ENCODE data around the gene MICAL1.
"Not testable (repeated sequence)": the region's sequence is repeated elsewhere in the genome, so short reads cannot be mapped to it uniquely, and the experiment has no call there.

MICAL1 gene

DNA sequence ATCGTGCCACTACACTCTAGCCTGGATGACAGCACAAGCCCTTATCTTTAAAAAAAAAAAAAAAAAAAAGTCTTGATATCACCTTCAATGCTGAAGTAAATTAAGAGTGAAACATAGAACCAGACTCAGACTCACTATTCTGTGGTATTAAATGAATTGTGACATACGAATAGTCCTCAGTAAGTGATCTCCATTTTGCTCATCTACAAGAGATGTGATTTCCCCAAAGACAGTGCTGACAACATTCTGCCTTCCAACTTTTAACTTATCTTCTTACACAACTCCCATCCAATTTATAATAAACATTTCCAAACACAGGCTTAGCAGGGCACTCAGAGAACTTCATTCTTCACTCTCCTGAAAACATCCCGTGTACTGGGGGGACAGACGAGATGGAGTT lies 19.4 kb upstream of the MICAL1 start:
- DNase-seq: no peak

DNA sequence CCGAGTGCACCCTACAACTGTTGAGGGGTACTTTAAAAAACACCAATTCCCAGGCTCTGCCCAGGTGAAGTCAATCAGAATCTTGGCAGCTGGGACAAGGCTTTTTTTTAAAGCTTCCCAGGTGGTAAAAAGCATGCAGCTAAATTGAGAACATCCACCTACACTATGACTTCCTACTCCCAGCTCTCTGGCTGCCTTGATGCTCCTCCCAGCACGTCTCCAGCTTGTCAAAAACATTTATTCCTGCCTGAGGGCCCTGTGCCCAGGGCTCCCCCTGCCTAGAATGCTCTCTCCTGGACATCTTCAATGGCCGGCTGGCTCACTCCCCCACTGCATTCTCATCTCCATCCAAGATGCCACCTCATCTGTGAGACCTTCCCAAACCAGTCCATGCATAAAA lies 17.5 kb upstream of the MICAL1 start:
- DNase-seq: no peak

DNA sequence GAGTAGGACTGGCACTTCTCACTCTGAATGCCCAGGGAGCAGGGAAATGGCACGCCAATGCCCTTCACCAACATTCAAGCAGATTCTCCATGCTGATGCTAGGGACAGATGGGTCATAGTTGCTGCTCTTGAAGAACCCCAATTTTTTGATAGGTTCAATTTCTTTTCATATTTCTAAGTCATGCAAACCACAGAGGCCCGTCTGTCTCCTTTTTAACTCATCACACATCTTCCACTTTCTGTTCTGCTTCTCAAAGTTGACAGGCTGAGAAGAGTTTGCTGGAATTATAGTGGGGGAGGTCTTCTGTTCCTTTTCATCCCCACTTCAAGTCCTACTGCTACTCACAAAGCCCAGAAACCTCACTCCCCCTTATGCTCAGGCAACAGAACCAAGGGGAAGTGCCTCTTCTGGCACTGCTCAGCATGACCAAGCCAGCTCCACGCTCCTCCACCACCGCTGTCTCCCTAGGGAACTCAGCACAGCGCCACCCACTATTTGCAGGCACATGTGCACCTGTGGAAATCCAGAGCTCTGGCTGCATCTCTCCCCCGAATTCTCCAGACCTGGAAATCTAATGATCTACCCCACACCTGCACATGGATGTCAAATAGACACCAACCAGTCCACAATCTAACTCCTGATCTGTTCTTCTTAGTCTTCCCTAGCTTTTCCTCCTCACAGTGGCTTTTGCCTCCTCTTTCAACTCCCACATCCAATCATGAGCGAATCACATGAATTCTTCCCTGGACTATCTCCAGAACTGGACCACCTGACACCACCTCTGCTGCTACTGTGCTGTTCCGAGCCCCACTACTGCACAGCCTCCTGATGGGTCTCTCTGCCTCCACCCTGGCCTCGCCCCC lies 16.8 kb upstream of the MICAL1 start:
- no peak for DNase-seq

DNA sequence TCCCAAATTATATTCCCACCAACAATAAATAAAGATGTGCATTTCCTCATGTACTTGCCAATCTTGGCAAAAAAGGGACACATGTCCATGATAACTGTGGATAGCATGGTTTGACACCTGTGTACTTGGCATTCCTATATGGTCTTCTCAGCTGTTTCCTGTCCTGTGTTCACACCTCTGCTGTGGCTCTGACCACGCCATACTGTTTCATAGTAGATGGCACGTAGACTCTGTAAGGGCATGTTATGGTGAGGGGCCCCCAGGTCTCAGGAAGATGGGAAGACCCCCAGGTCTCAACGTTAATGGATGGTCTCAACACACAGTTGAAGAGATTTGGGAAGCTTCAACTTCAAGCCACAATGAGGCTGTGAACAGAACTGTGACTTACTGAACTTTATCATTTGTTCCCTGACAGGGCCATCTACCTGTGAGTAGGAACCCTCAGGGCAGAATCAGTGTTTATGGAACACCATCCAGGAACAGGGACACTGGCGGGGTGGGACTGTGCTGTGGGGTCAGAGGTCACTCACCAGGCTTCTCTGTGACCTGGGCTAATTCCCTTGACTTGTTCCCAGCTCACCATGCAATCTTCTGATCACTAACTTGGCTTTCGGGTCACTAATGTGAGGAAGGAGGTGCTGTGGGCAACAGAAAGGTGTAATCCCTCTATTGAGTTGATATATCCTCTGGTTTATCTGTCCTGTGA lies 15.7 kb upstream of the MICAL1 start:
- no peak for DNase-seq

DNA sequence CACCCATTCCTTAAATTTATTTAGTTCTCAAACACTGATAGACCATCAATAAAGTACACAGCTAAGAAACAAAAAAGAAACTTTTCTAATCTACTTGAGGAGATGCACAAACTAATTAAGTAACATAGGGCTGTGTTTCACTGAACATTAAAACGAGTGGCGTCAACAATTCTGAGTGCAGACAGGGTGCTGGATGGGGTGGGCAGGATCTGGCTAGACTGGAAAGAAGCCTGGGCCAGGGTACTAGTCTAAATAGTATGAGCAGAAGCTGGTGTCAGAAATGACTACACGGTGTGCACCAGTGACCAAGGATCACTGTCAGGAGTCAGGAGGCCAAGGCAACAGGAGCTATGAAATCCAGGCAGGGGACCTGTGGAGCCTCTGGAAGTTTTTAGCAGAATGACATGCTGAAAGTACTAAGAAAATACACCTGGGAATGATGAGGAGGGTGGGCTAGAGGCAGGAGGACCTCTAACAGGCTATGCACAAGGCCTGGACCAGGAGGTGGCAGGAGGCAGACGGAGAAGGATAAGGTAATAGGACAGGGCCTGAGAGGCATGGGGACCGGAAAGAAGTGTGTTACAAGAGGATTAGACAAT lies 14.1 kb upstream of the MICAL1 start:
- no peak for DNase-seq

DNA sequence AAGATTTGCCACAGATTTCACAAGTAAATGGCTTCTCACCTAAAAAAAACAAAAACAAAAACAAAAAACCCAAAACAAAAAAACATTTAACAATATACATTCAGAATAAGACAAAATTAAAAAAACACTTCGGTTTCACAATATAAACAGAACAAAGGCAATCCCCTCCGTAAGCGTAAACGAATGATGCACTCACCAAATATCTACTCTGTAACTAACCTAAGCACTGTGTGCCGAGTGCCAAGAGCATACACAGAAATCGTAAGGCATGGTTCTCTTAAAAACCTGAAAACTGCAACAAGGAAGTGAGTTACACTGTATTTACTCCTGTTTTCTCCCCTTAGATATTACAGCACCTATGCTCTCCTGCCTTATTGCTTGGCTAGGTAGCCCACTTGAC lies 12.1 kb upstream of the MICAL1 start:
- DNase-seq: no peak

DNA sequence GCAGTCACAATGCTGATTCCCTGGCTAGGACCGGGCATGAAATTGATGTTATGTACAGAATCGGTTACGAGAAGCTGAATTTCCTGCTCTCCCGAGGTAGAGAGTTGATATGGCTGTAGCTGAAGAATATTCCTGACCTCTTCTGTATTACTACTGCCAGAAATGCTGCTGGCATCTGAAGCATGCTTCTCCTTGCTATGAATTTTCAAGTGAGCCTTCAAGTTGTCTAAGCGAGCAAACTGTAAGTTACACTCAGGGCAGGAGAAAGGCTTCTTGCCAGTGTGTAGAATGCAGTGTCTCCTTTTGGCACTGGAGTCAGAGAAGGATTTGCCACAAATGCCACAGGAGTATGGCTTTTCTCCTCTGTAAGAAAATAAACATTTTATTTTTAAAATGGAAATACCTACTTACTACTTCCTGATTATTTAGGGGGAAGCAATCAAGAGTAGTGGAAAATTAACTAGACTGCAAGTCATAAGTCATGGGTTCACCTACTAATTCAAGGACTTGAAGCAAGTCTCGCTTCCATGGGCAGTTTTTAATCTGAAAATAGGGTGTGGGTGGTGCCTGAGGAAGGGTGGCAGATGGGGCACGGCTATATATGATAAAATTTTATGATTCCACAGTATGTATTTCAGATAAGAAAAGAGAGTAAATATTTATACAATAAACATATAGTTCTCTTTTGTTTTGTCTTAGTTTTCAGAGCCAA lies 10.8 kb upstream of the MICAL1 start:
- DNase-seq: no peak

DNA sequence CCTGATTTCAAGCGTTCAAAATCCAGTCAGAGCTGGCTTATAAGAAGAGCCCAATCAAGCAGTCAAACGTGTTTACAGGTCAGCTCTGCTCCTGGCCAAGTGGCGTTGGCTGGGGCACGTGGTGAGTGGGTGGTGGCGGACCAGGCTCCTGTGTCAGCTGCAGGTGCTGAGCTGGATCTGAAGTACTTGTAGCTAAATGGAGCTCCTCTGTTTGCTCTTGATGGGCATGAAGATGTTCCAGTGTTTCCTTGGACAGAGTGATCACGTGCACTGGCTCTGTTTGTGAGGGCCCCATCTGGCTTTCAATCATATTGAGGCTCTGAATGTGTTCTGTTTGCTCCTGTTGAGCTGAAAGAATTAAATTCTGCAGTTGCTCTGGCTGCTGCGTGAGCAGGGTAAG lies 10.2 kb upstream of the MICAL1 start:
- DNase-seq: peak; percentile 48 to 71

DNA sequence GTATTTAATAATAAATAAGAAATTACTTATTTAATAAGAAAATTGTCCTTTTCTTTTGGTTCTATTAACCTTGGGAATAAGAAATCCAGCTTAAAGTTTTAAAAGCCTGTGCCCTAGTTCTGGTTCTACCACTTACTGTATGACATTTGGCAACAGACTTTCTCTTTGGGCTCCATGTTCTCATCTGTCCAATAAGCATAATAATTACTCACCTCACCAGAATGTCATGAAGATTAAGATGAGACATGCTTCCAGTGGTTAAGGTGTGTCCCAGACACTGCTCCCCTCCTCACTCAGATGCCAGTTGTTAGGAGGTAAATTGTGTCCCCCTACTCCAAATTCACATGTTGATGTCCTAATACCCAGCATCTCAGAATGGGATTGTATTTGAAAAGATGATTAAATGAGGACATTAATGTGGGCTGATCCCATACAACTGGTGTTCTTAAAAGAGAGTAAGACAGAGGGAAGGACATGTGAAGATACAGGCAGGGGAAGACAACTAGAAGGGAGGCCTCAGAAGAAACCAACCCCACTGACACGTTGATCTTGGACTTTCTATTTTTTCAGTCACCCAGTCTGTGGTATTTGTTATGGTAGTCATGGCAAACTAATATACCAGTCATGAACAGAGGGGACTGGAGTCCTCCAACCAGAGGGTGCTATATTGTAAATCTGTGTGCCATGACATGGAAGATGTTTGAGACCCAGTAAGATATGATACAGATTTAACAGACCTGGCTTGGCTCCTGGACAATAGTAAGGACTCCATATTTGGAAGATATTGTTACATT lies 6.4 kb upstream of the MICAL1 start:
- no peak for DNase-seq

DNA sequence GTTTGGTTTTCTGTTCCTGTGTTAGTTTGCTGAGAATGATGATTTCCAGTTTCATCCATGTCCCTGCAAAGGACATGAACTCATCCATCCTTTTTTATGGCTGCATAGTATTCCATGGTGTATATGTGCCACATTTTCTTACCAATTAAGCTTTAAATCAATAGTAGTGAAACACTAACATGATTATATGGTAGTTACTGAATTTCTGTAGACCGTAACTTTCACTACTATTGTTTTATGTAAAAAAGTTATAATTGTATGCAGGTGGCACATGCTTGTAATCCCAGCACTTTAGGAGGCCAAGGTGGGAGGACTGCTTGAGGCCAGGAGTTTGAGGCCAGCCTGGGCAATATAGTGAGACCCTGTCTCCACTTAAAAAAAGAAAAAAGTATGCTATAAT lies 5.6 kb upstream of the MICAL1 start:
- DNase-seq: not testable (repeated sequence)

DNA sequence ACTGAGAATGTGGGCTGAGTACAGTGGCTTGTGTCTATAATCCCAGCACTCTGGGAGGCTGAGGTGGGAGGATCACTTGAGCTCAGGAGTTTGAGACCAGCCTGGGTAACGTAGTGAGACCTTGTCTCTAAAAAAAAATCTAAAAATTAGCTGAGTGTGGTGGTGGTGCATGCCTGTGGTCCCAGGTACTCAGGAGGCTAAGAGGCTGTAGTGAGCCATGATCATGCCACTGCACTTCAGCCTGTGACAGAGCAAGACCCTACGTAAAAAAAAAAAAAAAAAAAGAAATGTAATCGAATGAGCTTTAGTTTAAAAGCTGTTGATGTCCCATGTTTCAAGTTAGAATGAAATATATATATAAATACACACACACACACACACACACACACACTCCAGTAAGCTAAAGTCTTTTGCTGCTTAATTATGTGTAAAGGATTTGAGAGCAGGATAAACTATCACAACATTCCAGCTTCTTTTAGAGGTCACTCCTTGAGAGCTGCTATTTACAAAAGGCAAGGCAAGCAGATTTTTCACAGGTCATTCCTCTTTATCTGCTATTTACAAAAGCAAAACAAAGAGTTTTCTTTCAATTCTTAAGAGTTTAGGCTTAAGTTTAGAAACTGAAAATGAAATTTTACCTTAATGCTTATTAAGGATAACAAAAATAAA lies 4.7 kb upstream of the MICAL1 start:
- DNase-seq: no peak

DNA sequence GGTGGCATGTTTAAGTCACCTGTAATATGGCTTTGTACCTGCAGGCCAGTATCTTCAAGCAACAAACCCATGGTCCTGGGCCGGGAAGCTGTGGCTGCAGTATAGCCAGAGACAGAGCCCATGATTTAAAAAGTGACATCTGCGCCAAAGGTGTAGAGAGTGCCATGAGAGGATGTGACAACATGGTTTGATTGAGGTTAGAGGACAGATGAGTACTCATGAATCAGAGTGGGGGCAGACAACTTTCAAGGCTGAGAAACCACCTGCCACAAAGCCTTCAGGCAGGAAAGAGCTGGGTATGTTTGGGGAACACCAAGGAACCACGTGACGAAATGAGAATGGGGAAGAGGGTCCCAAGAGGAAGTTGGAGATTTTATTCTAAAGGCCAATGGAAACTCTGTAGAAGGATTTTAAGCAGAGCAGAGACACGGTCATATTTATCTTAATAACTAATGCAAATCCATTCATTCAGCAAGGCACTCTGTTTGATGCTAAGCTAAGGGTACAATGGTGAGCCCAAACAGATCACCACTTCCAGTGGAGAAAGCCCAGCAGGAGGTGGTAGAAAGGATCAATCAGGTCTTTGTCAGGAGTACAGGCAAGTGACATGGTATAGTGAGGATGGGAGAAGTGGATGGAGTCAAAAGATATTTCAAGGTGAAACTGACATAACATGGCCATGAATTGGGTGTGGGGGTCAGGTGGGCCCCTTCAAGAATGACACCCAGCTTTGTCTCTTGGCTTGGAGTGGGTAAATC lies 3.4 kb upstream of the MICAL1 start:
- DNase-seq: no peak

DNA sequence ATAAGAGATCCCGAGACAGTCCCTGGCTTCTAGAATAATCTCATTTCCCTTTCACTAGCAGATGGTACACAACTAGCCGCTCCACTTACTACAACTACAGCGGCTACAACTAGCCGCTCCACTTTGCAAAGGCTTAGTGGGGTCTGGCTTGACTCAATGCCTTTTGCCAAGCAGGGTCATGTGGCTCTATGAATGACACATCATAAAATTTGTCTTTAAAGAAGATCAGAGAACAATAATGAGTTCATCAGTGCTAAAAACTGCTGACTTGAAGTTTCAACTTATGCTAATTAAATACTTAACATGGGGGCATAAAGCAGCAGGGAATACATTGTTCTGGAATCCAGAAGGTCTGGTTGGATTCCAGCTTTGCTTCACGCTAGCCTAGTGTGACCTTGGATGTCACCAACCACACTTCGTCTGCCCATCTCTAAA lies 2.0 kb upstream of the MICAL1 start:
- no peak for DNase-seq

DNA sequence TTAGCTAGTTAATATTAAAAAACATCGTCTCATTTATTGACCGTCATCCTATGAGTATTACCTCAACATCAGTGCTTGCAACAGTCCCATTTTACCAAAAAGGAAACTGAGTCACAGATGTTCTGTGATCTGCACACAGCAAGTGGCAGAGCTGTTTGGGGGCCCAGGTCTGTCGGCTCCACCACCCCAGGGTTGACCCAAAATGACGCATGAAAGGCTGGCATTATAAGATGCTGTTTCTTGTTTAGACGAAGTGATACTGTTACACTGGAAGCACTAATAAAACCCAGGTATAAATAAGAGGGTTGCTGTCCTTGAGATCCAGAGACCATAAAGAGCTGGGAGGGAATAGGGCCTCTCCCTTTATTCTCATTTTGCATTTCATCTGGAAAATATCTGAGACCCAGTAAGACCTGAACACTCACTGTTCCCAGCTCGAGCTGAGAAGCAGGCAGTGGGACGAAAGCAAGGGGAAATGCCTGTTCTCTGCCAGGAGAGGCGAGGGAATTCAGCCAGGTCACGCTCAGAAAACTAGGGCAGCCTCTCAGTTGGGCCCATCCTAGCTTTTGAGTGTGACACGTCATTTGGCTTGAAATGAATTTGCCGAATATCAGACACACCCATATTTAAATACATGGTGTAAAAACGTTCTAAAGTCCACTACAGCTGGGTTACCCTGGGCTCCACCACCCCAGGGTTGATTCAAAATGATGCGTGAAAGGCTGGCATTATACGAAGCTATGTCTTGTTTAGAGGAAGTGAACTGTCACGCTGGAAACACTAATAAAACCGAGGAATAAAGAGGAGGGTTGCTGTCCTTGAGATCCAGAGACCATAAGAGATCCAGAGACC lies 1.4 kb upstream of the MICAL1 start:
- DNase-seq: peak; percentile 27 to 32

DNA sequence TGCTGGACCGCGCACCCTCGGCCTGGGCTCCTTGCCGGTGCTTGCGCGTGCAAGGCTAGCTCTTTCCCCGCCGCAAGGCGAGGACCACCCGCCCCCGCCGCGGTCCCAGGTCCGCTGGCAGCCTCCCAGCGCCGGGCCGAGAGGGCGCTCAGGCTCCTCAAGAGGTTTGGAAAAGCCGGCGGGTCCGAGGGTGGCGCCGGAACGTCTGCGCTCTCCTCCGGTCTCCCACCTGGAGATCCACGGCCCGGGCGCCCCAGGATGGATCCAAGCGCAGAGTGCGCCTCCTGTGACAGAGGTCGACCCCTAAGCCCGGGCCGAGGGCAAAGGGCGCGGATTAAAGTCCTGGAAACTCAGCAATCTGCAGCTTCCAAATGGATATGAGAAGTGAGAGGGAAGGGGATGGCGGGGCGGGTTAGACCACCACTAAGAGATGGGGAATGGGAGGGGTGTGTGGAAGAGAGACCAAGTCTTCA lies 575 bp upstream of the MICAL1 start:
- DNase-seq: no peak

DNA sequence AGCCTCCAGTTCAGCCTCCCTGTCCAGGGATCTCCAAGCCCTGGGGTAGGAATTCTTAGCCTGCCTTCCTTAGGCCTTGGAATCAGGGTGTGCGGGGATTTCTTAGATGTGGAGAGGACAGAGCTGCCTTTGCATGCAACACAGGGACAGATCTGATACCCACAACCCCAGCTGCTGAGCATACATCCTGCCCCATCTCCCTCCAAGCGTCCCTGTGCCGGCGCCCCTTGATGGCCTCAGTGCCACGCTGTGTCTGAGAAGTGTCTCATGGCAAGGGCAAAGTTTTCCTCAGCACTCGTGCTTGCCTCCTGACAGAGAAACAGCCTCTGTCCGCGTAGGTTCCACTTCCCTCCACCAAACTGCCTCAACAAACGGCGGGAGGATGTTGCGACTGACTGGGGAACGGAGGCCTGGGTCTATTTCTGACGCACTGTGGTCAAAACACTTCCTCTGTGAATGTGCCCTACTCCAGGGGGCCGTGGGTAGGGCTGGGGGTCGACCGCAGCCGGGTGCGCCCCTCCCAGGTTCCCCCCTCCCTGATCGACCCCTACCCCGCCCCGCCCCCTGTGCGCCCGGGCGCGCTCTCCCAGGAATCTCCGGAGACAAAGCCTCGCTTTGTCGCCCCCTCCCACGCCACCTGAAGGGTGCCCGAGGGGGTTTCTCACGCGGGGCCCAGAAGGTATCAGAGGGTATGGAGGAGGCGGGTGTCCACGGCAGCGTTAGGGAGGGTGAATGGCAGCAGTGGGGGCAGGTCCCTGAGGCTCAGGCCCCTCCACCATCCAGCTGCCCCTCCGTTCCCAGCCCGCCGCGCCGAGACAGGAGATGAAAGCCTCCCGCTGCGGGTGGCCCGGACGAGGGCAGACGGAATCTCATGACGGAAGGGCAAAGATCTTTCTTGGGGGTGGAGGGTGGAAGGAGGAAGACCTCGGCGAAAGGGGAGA lies 806 bp downstream of the MICAL1 start:
- peak in 1 of 2 donors; percentile 45 for DNase-seq

DNA sequence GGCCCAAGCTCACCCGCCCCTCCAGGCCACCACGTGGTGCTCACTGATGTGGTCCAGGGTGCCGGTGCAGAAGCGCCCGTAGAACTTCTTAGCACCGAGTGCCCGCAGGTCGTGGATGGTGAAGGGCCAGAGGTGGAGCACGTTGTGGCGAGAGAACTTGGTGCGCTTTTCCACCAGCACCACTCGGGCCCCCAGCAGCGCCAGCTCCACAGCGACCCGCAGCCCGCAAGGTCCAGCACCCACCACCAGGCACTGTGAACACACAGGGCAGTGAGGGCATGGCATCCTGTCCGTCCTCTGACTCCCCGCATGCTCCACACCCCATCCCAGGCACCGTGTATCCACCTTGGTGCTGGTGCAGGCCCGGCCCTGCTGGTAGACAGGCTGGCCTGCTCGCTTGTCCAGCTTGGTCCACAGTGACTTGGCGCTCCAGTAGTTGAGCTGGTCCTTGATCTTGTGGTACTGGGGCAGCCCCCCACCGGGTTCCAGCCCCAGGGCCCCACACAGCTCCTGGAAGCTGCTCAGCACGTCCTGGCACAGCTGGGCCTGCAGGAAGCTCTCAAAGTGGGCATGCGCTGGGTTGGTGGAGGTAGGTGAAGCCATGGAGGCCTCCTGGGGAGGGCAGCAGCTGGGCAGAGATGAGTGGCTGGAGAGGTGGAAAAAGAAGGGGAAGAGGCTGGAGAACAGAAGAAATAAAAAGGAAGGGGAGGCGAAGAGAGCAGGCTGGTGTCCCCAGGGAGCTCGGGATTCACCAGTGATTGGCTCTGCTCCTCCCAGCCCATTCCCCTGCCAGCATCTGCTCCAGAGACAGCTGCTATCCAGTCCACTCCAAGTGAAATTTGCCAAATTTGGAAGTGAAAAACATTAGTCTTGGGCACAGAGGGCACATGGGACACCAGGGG lies 1.7 kb downstream of the MICAL1 start:
- no peak for DNase-seq

DNA sequence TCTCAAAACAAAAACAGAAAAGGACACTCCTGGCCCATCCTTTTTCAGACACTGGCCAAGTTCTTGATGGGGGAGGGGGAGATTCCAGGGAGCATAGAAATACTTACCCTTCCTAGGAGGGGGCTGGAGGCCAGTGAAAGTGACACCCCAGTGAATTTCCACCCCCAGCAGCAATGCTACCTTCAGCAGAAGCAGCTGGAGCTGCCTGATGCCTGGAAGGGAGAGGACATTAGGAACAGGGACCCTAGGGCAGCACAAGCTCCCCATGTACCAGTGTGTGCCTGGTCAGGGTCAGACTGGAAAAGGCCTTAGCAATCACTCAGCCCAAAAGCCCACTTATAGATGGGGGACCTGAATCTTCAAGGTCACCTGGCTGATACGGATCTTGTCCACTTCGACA lies 2.4 kb downstream of the MICAL1 start:
- DNase-seq: no peak

All from hippocampal formation (tissue), 2 donors.